ENCODE results near the gene SRSF4. TPM values are rescaled to one million over a fixed set of nuclear protein-coding genes. Genes with fewer than 3 reads are reported as not detected.

The SRSF4 gene
- total and polyA plus RNA-seq, 2 of the 8 experiments (the other 6 are each of a cell fraction or from before 2014, with no cell fraction given): 34.9 to 86.5 TPM

- no peak within 1 kb of the TSS for H3K4ac ChIP-seq (replicated peaks; ENCODE audit: insufficient read length, low read depth, low read length)
- H3K23me2 ChIP-seq (ENCODE audit: low read depth, low read length): peaks cover 7% of the 10 kb centered on the region; the same call in 1 of the 2 replicates
- no peak within 1 kb of the TSS for H4K5ac ChIP-seq (ENCODE audit: insufficient read length, low read depth, low read length)
- peak within 1 kb of the TSS; percentile 90 for H4K8ac ChIP-seq (ENCODE audit: extremely low read depth, insufficient read depth, low read length)
- H2AFZ ChIP-seq (ENCODE audit: low read length): peak within 1 kb of the TSS; percentile 47; the same call in 1 of the 2 replicates
- H2BK5ac ChIP-seq (ENCODE audit: low read depth, low read length): peak within 1 kb of the TSS; percentile 73; the same call in 1 of the 2 replicates
- H3K27me3 ChIP-seq (replicated peaks in 1 of 4; ENCODE audit: control insufficient read depth in 3 of 4, extremely low read depth in 1 of 4, insufficient read depth in 3 of 4, low read length in 3 of 4): peaks cover 0 to 1% (median 0%) of the 10 kb centered on the region in 4 experiments; a peak in 3 of 7 replicates
- H2BK120ac ChIP-seq (replicated peaks; ENCODE audit: low read depth, low read length): peak within 1 kb of the TSS; percentile 12
- peak within 1 kb of the TSS; percentile 75; the same call in 1 of the 2 replicates for H2BK12ac ChIP-seq (ENCODE audit: low read depth, low read length)
- WGBS, 2 experiments (ENCODE audit: extremely low coverage in 1 of 2, insufficient coverage in 1 of 2, insufficient read length in 1 of 2, insufficient replicate concordance in 2 of 2, low coverage in 1 of 2, low lambda C conversion rate in 2 of 2, missing lambda C conversion rate in 1 of 2): 5% methylated on average over 52 of the region's 52 CpGs; no CpG with 5 or more reads in 1 of the 2 experiments
- peak within 1 kb of the TSS; percentile 54 to 75 (median 58) for H3K9ac ChIP-seq (replicated peaks in 1 of 4; ENCODE audit: extremely low read depth in 1 of 4, low read depth in 3 of 4, low read length in 3 of 4)
- ChIA-PET CTCF (ENCODE audit: partially characterized antibody) (interaction anchor here (0.9 to 1.5 kb wide), 5 partner anchors 9 to 105 kb away, joined by 4 to 6 read pairs (median 4); no protein-coding TSS in a partner anchor), POLR2A (ENCODE audit: partially characterized antibody) (interaction anchor here (0.5 to 1.9 kb wide), 12 partner anchors 9 to 177 kb away, joined by 3 to 11 read pairs (median 3); partner anchors contain the start of gene SRSF4)
- H3K4me1 ChIP-seq (replicated peaks in 1 of 4; ENCODE audit: control insufficient read depth in 3 of 4, insufficient read depth in 4 of 4, low read length in 3 of 4): peaks cover 0 to 8% (median 3%) of the 10 kb centered on the region in 4 experiments; a peak in 3 of 7 replicates
- H2BK15ac ChIP-seq (ENCODE audit: low read length): peak within 1 kb of the TSS; percentile 83; the same call in 1 of the 2 replicates
- no peak within 1 kb of the TSS for H3K23ac ChIP-seq (ENCODE audit: insufficient read length)
- H3K4me2 ChIP-seq (ENCODE audit: insufficient read depth in 1 of 2, low read depth in 2 of 2, low read length in 2 of 2): peak within 1 kb of the TSS; percentile 56 to 73
- FAIRE-seq (no peak), DNase-seq (ENCODE audit: low read depth in 1 of 2, low spot score in 2 of 2) (peak; percentile 89 to 100)
- peak within 1 kb of the TSS; percentile 68; the same call in 1 of the 2 replicates for H3K27ac ChIP-seq (ENCODE audit: low read depth, low read length)
- no peaks in the 10 kb centered on the region for H4K20me1 ChIP-seq (replicated peaks in 1 of 2; ENCODE audit: control insufficient read depth in 1 of 2, insufficient read depth in 2 of 2, low read length in 2 of 2)
- 0 out of 2 replicates have a peak within 1 kb of the TSS, but pooled peaks have one; percentile 2 for H2BK20ac ChIP-seq (ENCODE audit: low read length)
- H3K56ac ChIP-seq (replicated peaks; ENCODE audit: insufficient read length, low read depth, low read length): no peak within 1 kb of the TSS
- no peaks in the 10 kb centered on the region for H3K9me3 ChIP-seq (ENCODE audit: insufficient read depth in 2 of 2, low read depth in 1 of 2, low read length in 1 of 2)
- H3K79me2 ChIP-seq (ENCODE audit: control insufficient read depth in 1 of 2, insufficient read depth in 2 of 2, low read length in 2 of 2): peaks cover 5 to 10% of the 10 kb centered on the region in 2 experiments; a peak in 3 of 4 replicates
- no peaks in the 10 kb centered on the region for H3K79me1 ChIP-seq (ENCODE audit: low read depth, low read length)
- peak within 1 kb of the TSS; percentile 96; the same call in 1 of the 2 replicates for H2AK5ac ChIP-seq (ENCODE audit: low read depth, low read length)
- no peak within 1 kb of the TSS for H3K14ac ChIP-seq (ENCODE audit: insufficient read length)
- peak within 1 kb of the TSS; percentile 78 to 90 (median 84) for H3K4me3 ChIP-seq (ENCODE audit: extremely low read depth in 1 of 4, insufficient read depth in 2 of 4, low read depth in 3 of 4, low read length in 4 of 4)
- no peak within 1 kb of the TSS for H4K91ac ChIP-seq (replicated peaks; ENCODE audit: insufficient read length, low read length)
- H3K18ac ChIP-seq (ENCODE audit: extremely low read depth, low read length): peak within 1 kb of the TSS; percentile 14; the same call in 1 of the 2 replicates
- no peaks in the 10 kb centered on the region for H3K36me3 ChIP-seq (ENCODE audit: control insufficient read depth in 2 of 4, insufficient read depth in 4 of 4, low read length in 3 of 4)
- TF ChIP-seq SIN3A (conservative IDR thresholded peaks at IDR 0.05 in 1 of 2, IDR thresholded peaks at IDR 0.05 in 1 of 2; ENCODE audit: low read depth in 1 of 2, low read length in 2 of 2) (peak; percentile 80 to 91; a peak in 3 of 4 replicates), SP2 (IDR thresholded peaks at IDR 0.05; ENCODE audit: low read length) (no peak), CTCF (IDR thresholded peaks at IDR 0.05; ENCODE audit: control extremely low read depth in 1 of 3, insufficient read depth in 1 of 3, low read depth in 1 of 3, low read length in 3 of 3) (peak in 2 of 3 experiments; percentile 5 to 23; a peak in 1 of 4 replicates)
Measured at GRCh38 chr1:29230553-29231378, 49.1 kb upstream of the SRSF4 start, which contains the start of gene MECR. Gene MECR (minus strand): TSS chr1:29230934. CDS start chr1:29230906, 28 bp downstream.

All from H1 (cell line).